HG02623 (cell line): ENCODE data around the gene CHD1.

Experiments
- ATAC-seq: cut with Tn5 transposase; IDR thresholded peaks from one replicate; pipeline ENCODE4 v1.9.1; 2021; ENCODE audit warnings: moderate library complexity; ENCODE audit not compliant: unreplicated experiment

CHD1 gene

GRCh38 chr5:98936948-98937715 lies 8.3 kb upstream of the CHD1 start:
- no peak for ATAC-seq

GRCh38 chr5:98935206-98935605 lies 6.4 kb upstream of the CHD1 start:
- ATAC-seq, result no peak

GRCh38 chr5:98934546-98934945 lies 5.7 kb upstream of the CHD1 start:
- no peak for ATAC-seq

- peak; percentile 18 for ATAC-seq
Observed at GRCh38 chr5:98933445-98934072, 4.8 kb upstream of the CHD1 start.

GRCh38 chr5:98930972-98931762 lies 2.4 kb upstream of the CHD1 start:
- ATAC-seq, result no peak

GRCh38 chr5:98929710-98930298 lies 997 bp upstream of the CHD1 start:
- ATAC-seq, result peak; percentile 58

- peak; percentile 22 for ATAC-seq
Observed at GRCh38 chr5:98927989-98928872, 576 bp downstream of the CHD1 start.

GRCh38 chr5:98927242-98927988 lies 1.4 kb downstream of the CHD1 start:
- ATAC-seq, result peak; percentile 16

GRCh38 chr5:98923966-98924365 lies 4.8 kb downstream of the CHD1 start:
- ATAC-seq, result no peak

GRCh38 chr5:98921947-98922505 lies 6.8 kb downstream of the CHD1 start:
- no peak for ATAC-seq

GRCh38 chr5:98917433-98917832 lies 11.4 kb downstream of the CHD1 start:
- peak; percentile 47 for ATAC-seq

GRCh38 chr5:98916540-98916939 lies 12.3 kb downstream of the CHD1 start:
- ATAC-seq, result no peak

- no peak for ATAC-seq
Observed at GRCh38 chr5:98913911-98914310, 14.9 kb downstream of the CHD1 start.

- ATAC-seq, result no peak
Observed at GRCh38 chr5:98911280-98912040, 17.3 kb downstream of the CHD1 start.

- no peak for ATAC-seq
Observed at GRCh38 chr5:98909363-98909762, 19.4 kb downstream of the CHD1 start.

GRCh38 chr5:98907951-98908350 lies 20.9 kb downstream of the CHD1 start:
- ATAC-seq, result no peak

- no peak for ATAC-seq
Observed at GRCh38 chr5:98906756-98907355, 22.0 kb downstream of the CHD1 start.
